CD4-positive, alpha-beta T cell treated with Interferon gamma for 1 hour (primary cell): ENCODE results near the gene UBA52.

Experiments
- DNase-seq: peaks from one replicate; pipeline ENCODE4 v3.0.0-alpha.2; 2020

Gene UBA52

GRCh38 chr19:18608805-18609716 lies 37.4 kb downstream of the UBA52 start:
- no peak for DNase-seq

GRCh38 chr19:18609717-18610051 lies 38.0 kb downstream of the UBA52 start:
- no peak for DNase-seq

- DNase-seq, result no peak
Observed at GRCh38 chr19:18610245-18610555, 38.5 kb downstream of the UBA52 start.

GRCh38 chr19:18610556-18611326 lies 39.1 kb downstream of the UBA52 start:
- DNase-seq, result no peak

- DNase-seq, result no peak
Observed at GRCh38 chr19:18611327-18612050, 39.8 kb downstream of the UBA52 start.

GRCh38 chr19:18612051-18612771 lies 40.6 kb downstream of the UBA52 start:
- DNase-seq, result no peak

GRCh38 chr19:18612772-18613588 lies 41.3 kb downstream of the UBA52 start, which contains the start of gene TMEM59L:
Gene TMEM59L, plus strand, starts transcription at chr19:18612870. Its CDS starts 89 bp downstream, at chr19:18612959.
- peak; percentile 51 for DNase-seq

GRCh38 chr19:18613589-18614234 lies 42.1 kb downstream of the UBA52 start:
- no peak for DNase-seq

- no peak for DNase-seq
Observed at GRCh38 chr19:18616023-18616422, 44.4 kb downstream of the UBA52 start.

GRCh38 chr19:18617562-18617961 lies 45.9 kb downstream of the UBA52 start:
- DNase-seq, result no peak

- no peak for DNase-seq
Observed at GRCh38 chr19:18618236-18618635, 46.6 kb downstream of the UBA52 start.

- no peak for DNase-seq
Observed at GRCh38 chr19:18620311-18620710, 48.7 kb downstream of the UBA52 start.

GRCh38 chr19:18620902-18621301 lies 49.2 kb downstream of the UBA52 start:
- DNase-seq, result no peak

- no peak for DNase-seq
Observed at GRCh38 chr19:18626906-18627305, 55.2 kb downstream of the UBA52 start.
